DLD1 (cell line): ENCODE measurements around the gene TRAPPC12.

Experiments
- in situ Hi-C: cut with HindIII; loops from 2 replicates; pipeline ENCODE4 v1.10.0; 2017; ENCODE audit warnings: low sequenced_read_pairs

The TRAPPC12 gene

DNA sequence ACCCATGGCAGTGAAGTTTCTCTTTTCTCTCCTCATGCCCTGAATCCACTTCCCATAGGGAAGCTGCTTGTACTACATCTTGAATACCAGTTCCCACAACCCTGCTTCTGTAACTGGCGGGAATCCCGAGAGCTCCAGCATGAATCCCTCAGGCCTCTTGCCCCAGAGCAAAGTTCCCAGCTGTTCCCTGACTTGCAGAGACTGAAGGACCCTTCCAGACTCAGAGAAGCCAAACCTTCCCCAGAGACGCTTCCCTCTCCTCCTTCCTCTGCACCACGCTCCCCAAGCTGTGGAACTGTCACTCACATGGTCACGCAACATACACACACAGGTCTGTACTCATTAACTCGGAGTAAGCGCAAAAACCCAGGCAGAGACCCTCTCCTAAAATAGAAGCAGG is 26.4 kb downstream of the TRAPPC12 start:
- in situ Hi-C loops: no loop called here

DNA sequence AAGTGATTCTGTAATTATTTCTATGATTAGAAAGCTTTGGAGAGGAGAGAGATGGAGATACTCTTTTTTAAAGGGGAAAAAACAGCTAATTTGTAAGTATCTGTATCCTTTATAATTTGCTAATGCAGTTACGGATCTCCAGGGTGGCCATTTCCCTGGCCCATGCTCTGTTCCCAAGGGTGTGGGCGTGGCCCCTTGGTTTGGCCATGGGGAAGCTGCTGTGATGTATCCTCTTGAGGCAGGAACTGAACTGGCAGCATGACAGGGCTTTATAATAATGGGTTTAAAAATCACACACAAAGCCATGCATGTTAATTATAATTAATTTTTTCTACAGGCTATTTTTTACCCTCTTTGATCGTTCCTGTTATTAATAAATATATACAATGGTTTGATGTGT is 27.0 kb downstream of the TRAPPC12 start:
- in situ Hi-C loops: no loop called here

DNA sequence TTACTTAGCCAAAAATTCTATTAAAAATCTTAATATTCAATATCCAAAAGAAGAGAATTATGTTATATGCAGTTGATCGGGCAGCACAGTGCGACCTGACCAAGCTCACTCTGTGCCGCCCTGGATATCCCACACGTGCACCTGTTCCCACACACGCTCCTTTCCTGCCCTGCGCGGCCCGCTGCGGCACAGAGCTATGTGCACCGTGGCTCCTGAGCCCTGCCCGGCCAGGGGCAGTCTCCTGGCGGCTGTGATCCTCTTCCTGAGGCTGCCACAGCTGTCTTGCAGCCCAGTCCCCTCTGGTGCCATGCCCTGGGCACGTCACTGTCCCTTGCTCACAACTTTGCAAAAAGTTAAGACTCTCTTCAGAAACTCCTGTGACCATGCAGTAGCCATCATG is 29.3 kb downstream of the TRAPPC12 start:
- in situ Hi-C loops: no loop called here

DNA sequence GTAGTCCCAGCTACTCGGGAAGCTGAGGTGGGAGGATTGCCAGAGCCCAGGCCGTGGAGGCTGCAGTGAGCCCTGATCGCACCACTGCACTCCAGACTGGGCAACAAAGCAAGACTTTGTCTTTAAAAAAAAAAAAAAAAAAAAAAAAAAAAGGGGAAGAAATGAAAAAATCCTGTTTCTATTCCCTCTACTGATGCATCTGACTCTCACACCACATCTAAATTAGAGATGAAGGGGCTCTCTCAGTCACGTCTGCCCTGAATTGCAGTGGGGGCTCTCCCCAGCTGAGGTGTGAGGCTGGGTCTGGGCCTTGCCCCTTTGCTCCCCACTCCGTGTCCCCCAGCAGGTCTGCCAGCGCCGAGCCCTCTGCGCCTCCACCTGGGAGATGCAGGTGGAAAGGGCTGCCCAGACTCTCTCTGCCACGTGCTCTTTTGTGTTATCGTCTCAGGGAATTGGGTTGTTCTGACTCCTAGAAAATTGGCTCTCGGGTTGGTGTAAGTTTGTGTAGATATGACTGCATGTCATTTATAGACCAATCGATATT is 30.2 kb downstream of the TRAPPC12 start:
- in situ Hi-C loops: no loop called here

DNA sequence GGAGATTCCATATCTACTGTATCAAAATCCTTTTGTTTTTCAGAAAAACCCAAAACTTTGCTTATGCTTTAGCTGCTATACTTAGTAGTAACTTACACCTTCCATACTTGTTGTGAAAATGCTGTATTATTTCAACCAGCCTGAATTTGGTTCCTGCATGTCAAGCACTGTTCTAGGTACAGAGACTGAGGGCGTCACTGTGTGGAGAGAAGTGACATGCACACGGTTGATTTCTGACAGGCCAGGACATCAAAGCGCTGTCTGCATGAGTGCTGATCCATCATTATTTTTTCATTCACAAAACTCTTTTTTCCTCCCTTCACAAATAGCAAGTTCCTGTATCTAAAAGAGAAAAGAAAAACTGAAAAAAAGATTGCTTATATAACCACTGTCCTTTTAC is 31.6 kb downstream of the TRAPPC12 start:
- in situ Hi-C loops: no loop called here

DNA sequence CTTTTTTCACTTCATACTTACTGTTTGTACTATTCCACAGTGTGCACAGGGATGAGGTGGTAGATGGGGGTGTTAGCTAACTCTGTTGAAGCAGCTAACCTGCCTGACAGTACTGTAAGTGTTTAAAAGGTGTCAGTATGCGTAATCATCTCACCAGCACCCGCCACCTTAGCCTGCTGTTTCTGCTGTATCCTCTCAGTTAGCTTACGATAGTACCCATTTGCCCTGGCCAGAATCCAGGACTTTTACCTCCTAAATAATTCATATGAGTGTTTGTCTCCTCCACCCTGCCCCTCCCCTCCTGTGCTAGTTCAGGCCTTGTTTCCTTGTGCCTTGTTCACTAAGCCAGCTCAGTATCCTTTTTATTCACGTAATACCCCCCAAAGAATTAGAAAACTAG is 34.2 kb downstream of the TRAPPC12 start:
- in situ Hi-C loops: no loop called here

DNA sequence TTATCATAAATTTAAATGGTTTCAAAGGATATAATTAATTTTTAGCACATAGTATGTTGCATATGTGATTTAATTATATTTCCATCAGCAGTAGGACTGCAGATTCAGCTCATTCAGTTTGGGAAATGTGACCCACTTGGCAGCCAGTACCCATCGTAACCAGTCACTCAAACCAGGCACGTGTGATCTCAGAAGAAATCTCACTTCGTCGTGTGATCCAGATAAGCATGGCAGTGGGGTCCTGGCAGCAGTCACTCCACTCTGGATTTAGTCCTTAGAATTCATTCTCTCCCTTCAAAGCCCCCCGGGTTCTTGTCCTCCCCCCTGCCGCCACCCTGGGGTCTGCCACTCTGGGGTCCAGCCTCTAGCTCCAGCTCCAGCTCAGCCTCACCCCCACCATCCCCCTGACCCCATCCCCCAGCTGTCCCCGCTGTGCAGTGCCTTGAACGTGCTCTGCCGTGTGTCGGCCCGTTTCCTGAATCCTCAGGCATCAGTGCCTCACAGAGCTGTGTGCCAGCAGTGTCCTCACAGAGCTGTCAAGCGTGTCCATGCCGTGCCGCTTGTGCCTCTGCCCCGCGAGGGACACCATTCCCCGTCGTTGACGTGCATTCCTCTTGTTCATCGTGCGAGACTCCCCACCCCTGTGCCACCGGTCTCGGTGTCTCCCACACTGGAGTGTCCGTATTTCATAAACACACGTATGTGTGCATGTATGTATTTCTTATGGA is 34.8 kb downstream of the TRAPPC12 start:
- in situ Hi-C loops: no loop called here

DNA sequence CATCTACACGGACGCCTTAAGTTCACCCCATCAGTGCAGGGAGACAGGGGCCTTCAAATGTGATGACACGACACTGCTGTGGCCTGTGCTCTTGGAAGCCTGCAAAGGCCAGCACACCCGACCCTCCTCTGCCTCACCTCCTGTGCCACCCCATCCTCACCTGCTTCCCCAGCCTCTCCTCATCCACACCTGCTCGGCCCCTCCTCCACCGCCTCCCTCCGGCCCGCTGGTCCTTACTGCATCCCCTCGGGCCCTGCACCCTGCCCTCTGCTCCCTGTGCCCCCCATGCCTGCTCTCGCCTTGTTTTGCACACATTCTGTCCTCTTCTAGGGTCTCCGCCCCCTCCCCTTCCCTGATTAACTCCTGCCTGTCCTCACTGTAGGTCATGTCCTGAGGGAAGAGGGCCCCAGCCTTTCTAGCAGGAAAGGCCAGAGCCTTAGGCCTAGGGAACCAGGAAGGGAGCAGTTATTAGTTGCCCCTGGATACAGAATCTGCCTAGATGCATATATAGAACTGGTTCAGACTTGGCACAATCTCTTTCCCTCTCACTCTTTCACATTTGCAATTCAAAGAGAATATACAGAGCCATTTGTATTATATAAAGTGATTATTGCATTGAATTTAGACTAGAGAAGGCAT is 39.4 kb downstream of the TRAPPC12 start:
- in situ Hi-C loops: no loop called here

DNA sequence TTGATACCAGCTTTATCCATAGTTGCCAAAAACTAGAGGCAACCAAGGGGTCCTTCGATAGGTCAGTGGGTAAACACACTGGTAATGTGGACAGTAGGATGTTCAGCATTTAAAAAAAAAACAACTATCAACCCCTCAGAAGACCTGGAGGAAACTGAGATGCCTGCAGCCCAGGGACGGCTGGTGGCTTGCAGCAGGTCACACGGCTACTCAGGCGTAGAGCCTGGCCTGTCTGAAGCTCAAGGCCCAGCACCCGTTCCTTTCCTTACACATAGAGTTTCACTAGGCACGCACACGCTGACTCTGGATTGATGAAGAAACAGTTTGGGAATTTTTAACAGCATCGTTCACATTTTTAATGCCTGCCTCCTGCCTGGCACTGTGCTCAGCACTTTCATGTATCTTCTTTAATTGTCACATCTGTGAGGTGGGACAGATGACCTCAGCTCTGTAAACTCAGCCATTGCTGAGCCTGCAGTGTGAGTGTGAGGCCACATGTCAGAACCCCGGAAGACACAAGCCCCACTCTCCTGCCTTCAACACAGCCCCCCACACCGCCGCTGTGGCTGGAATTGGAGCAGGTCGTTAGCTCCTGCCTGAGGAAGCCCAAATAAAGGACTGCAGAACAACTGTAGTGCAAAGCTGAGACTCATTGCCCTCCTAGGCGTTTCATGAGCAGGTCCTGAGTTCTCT is 40.7 kb downstream of the TRAPPC12 start:
- in situ Hi-C loops: no loop called here

DNA sequence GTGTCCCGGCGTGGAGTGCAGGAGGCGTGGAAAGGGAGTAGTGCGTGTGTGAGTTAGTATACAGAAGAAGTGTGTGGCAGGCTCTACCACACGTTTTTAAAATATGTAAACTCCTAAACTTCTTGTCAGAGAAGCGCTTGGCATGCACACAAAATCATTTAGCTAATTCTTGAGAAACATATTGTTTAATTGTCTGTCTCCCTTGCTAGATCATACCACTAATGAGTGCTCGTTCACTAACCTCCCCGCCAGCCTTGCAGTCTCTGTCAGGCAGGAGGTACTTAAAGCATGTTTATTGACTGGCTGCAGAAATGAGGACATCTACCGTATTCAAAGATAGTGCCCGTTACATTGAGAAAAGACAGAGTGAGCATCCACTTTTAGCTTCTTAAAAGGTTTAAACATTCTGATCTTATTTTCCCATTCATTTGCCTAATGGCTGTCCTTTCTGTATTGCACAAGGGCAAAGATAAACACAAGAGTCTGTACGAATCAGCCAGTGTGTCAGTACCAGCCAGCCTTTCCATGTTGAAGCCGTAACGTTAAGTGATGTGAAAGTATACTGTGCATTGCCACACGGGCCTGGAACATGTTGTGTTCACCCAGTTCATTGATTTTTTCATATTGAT is 41.4 kb downstream of the TRAPPC12 start:
- in situ Hi-C loops: no loop called here

DNA sequence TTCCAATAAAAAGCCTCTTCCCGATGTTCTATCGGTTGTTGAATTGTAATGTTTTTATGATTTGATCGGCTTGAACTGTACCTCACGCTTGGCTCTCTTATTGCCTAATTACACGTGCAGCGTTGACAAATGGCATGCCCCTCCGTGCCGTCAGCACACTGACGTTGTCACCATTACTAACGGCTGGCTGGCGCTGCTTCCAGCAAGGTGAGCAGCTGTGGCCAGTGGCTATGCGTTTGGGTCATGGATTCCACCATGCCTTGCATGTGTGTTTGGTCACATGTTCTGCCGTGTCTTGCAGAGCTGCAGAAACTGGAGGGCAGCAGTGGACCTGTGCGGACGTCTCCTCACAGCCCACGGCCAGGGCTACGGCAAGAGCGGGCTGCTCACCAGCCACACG is 42.1 kb downstream of the TRAPPC12 start:
- in situ Hi-C loops: no loop called here

DNA sequence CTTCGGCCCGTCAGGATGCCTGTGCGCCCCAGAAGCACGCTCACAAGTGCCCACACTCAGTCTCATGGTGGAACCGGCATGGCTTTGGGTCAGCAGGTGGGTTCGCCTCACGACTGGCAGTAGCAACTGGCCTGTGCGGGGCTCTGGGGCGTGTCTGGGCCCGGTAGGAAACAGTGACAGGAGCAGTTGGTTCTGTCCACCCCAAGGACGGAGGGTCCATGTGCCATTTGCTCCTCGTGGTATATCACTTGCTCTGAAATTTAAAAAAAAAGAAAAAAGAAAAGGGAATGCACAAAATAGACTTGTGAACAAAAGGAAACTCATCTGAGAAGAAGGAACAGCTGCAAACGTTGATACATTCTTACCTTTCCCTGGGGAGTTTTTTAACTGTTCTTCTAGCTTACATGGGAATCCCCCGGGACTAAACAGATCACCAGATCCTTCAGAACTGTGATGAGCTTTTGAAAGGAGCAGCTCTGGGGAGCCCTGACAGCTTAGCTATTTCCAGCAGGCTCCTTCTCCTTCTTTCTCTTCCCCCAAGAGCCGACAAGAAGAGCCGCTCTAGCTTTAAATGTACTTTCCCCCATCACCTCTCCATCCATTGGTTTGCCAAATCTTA is 42.8 kb downstream of the TRAPPC12 start:
- in situ Hi-C loops: no loop called here

DNA sequence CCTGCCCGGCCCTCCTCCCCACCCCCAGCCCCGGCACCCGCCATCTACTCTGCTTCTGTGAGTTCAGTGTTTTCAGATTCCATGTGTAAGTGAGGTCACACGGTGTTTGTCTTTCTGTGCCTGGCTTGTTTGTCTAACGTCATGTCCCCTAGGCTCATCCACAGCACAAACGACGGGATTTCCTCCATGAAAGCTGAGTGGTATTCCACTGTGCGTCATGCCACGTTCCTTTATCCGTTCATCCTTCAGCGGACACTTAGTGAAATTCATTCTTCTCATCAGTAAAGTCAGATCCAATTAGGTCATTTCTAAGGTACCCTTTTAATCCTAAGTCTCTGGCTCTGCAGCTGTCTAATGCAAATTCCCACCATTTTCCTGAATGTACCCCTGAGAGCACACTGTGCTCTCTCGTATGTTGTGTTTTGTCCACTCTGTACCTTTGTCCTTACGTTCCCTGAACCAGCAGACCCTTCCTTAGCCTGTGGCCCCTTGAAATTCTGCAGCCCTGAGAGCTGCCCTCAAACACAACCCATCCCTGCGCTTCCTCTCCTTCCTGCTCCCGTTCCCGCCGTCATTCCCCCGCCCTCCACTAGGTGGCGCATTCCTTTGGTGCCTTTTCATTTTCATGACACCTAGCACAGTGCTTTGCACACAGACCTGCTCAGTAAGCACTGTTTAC is 44.1 kb downstream of the TRAPPC12 start:
- in situ Hi-C loops: no loop called here

DNA sequence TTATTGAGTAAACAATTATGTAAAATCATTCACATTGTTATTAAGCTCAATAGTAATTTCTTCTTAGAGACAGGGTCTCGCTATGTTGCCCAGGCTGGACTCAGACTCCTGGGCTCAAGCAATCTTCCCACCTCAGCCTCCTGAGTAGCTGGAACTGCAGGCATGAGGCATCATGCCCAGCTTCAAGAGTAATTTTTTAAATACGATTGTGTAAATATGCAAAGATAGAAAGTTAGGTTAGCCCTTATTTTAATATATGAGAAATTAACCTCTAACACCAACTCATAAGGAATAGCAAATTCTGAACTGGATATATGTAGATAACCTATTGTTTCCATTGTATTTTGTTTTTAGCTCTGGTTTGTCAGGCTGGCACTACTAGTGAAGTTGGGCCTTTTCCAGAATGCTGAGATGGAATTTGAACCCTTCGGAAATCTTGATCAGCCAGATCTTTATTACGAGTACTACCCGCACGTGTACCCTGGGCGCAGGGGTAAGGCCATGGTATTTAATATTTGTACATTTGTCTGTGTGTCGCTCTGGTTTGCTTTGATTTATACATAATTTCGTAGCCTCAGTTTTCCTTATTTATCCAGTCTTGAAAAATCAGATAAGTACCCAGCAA is 44.8 kb downstream of the TRAPPC12 start:
- in situ Hi-C loops: no loop called here

DNA sequence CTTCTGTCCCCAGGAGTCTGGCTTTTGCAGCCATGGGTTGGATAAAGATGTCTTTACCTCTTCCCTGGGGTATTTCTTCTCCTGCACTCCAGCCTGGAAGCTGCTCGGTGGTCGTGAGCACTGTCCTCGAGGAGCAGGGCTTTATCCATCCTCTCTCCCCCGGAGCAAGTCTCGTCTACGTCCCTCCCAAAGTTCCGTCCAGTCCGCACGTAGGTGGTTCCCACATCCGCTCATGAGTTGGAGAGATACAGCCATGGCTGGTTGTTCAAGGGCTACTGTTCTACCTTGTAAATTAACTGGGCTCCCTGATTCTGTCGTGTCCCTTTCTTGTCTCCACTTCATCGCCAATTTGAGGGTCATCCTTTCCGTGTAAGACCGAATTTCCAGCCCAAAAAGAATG is 47.1 kb downstream of the TRAPPC12 start:
- in situ Hi-C loops: no loop called here

DNA sequence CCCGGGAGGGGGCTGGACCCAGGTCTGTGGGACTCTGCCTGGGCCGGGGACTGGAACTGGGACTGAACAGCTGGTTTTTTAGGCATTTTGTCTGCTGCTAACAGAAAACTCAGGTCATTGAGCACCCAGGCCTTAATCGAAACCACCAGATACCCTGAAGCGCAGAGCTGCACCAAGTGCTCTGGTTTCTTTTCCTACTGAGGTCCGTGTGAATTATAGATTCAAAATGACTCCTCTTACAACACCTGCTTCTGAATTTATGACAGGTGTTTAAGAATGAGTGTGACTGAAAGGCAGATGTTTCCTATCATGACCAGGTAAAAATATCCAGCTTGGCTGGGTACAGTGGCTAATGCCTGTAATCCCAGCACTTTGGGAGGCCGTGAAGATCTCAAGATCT is 47.8 kb downstream of the TRAPPC12 start:
- in situ Hi-C loops: no loop called here

DNA sequence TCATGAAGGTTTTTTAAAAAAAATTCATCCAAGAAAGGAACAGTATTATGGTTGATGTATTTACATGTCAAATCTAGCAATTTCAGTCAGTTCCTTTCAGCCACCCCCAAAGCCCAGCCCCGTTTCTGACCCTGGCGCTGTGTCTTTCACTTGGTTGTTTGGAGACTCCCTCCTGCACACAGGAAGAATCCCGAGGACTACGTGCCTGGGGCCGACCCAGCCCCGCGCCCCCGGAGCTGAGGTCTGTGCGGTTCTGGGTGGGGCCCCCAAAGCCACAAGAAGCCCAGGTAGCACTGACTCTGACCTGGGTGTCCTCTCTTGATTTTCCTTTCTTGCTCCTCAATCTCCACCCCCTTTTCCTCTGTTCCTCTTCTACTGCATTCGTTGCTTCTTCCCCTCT is 49.1 kb downstream of the TRAPPC12 start:
- in situ Hi-C loops: no loop called here

DNA sequence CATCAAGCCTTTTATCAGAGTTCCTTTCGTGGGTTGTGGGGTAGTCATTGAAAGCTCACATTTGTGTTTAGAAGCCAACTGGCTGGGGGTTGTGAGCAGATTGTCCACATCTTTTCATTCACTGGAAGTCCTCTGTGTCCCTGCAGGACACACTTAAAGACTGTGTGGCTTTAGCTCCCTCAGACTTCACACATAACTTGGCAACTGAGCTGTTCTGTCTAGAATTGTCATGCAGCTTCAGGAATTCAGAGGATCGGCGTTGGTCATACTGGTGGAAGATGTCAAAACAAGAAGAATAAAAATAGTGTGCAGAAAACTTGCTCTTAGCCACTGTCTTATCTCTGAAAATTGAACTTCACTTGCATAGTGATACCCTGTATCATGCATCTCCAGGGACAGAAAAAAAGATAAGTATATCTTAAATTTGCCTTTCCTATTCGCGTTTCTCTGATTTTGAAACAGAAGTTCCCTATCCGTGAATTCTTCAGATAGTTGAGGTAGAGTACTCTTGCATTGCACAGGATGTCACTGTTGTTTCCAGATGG is 49.6 kb downstream of the TRAPPC12 start:
- in situ Hi-C loops: no loop called here

DNA sequence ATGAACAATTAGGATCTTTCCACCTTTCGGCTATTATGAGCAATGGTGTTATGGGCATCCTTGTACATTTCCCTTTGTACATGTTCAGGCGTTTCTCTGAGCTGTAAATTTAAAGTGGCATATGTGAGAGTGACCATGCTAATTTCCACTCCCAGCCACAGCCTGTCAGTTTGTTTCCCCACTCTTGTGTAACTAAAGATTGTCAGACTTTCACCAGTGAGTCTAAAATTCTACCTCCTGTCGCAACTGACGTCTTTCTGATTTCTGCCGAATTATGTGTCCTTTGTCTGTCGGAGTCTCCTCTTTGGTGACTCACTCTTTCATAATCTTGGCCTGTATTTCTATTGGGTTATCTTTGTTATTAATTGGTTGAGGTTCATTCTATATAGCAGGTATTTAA is 50.7 kb downstream of the TRAPPC12 start:
- in situ Hi-C loops: no loop called here
